Activated CD4-positive, CD25-positive, alpha-beta regulatory T cell treated with anti-CD3 and anti-CD28 coated beads, Interleukin-2, amount 50 U/mL, for 16 hours (primary cell): ENCODE data around the gene NLGN1.

Source experiments
- DNase-seq: peaks from one replicate; pipeline ENCODE4 v3.0.0-alpha.2; 2020; ENCODE audit warnings: low read depth, low spot score

The NLGN1 gene

DNA sequence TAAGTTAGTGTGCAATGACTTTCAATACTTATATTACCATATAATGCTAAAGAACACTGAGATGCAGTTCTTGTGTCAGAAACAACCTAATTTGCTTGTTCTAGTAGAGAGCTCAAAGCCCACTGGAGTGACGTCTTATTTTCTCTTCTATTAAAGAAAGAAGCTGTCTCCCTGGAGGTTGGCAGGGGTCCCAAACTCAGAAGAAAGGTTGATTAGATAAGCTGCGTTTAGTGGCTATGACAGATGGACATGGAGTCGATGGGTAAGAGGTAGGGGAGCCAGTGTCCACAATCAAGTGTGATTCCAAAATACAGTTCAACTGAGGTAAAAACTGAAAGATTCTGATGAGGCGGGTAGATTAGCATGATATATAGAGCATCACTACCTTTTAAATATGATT lies 363.6 kb downstream of the NLGN1 start:
- DNase-seq: no peak

DNA sequence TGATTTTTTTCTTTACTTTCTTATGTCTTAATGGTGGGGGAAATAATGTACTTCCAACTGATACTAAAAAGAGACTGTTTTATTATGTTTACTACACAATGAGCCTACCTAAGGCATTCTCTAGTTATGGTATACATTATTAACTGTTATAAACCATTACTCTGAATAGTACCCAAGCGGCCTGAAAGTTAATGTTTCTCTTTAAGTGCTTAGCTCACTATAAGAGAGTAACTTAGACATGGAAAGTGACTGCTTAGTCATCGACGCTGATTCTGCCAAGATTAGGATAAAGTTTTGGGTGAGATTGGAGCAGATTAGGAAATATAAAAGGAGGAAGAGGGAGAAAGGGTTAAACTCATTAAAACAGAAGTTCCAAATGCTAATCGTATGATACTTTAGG lies 365.0 kb downstream of the NLGN1 start:
- no peak for DNase-seq

DNA sequence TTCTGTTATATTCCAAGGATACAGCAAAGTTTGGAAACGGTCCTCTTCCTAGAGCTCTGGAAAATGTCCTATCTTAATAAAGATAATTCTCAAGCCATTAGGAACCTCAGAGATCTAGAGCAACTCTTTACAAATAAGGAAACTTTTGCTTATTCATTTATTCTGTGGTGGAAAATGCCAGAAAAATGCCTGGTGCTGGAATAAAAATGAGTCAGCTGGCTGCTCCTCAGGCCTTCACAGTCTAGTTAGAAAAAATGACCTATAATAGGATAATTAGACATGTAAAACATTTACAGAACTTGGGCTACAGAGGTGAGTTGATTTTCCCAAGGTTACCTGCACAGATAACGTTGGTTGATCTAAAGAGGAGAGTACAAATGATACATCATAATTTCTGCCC lies 372.5 kb downstream of the NLGN1 start:
- no peak for DNase-seq

DNA sequence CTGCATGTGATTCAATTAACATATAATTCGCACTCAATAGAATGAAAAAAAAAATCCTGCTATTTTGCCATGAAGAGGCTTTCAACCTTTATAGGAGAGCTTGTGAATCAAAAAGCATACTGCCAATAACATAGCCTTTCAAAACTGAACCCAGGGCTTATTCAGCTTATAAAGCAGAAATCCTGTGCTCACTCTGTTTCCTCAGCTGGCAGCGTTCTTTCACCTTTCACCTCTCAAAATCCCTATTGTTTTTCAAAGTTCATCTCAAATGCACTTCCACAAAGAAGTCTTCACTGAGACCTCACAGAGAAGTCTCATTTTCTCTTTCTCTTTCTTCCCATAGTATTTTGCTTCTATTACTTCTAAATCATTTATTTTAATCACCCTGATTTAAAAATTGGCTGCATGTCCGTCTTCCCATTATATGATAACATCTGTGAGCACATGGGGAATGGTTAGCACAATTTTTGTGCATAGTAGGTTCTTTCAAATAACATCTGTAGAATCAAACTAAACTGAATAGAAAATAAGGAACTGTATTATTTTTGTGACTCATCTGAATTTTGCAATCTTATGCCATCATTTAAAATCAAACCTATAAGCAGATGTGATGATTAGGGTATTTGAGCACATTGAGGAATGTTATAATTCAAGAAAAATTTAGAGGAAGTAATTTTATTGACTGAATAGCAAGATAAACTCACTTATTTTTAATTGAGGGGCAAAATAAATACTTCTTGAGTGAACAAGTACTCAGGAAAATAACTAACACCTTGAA lies 373.4 kb downstream of the NLGN1 start:
- DNase-seq: no peak

DNA sequence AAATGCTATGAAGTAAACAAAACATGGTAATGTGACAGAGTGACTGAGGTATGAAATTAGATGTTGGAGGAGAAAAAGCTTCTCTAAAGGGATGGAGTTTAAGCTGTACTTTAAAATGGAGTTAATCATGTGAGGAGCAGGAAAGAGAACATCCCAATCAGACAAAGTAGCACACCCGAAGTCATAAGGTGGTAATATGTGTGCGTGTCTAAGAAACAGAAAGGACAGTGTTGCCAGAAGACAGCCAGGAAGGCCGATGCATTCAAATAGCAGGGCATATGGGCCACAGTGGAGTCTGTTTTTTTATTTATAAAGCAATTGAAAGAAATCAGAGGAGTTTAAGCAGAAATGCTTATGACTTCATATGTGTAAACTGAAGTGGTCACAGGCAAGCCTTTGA lies 376.3 kb downstream of the NLGN1 start:
- no peak for DNase-seq

DNA sequence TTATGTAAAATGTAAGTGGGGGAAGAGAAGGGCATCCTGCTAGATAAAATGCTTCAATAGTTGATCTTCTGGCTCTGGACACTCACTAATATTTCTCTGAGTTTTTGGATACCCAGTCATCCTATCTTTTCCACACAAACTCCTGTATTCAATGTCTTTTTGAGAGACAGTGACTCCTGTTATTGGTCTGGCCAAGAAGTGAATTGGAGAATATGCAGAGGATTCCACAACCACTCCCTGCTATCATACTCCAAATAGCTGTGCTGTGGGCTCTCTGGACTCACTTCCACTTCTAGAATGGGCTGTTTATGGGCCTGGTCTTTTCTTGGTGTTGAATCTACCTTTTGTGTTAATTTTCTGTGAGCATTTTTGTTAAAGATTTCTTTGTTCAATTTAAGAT lies 376.8 kb downstream of the NLGN1 start:
- no peak for DNase-seq

DNA sequence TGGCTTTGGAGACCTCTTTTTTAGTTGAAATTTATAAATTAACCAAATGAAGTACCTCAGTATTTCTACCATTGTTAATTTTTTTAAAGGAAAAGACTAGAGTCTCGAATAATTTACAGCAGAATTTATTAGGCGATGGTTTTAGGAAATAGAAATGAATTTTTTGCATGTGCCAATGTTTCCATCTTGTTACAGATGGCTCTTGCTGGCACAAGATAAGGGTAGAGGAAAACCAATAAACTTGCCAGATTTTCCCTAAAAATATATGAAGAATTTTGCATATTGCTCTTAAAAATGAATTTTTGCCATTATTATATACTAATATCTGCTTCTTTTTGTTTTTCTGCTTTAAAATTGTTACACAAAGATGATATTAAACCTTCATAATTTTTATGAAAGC lies 380.7 kb downstream of the NLGN1 start:
- no peak for DNase-seq

DNA sequence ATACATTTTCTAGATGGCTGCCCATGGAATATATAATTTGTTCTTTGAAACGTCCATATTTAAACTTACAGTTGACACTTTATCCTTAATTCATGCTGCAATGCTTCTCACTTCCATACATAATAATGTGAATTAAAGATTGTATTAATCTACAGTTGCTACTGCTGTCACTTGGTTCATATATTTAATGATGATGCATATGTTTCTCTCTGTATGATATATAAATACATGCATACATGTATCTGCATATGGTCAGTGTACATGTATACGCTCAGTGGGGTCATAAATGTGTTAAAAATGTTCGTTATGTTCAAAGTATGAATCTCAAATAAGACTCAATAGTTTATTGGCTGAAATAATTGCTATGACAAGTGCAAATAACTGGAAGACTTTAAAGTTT lies 382.5 kb downstream of the NLGN1 start:
- no peak for DNase-seq

DNA sequence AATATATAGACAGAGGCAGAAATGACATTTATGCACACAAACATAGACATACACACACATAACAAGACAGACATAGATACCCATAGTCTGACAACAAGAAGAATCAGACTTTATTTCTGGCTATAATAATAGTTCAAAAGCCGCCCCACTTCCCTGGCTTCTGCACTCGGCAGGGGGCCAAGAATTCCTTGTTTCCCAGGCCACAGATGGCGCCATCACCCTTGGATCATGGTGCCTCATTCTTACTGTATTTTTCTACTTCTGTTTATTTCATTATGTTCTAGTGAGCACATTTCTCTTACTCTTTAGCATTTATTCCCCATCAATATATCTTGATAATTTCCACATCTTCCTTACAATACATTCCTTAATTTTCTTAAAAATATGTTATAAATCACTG lies 387.5 kb downstream of the NLGN1 start:
- DNase-seq: no peak

DNA sequence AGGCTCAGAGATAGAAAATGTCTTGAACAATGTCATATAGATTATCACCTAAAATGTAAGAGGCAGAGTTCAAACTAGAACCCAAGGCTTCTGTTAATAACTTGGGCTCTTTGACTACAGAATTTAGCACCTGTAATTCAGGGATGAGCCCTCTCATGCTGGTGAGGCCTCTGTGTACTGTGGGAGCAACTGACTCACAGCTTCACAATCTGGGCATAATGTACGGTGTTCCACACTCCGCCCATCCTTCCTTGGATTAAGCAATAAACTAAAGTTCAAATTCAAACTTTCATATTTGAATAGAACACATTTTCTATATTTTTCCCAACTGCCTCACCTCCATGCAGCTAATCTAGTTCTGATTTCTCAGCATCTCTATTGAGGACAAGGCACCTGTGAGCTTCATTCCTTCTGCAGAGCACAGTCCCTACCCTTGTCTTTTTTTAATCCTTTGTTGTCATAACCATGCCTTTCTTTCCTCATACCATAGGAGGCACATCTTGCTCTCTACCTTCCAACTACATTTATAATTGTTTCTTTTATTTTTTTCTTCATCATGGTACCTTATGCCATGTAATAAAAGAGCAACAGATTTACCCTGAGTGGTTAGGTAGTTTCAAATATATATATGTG lies 392.1 kb downstream of the NLGN1 start:
- DNase-seq: no peak

DNA sequence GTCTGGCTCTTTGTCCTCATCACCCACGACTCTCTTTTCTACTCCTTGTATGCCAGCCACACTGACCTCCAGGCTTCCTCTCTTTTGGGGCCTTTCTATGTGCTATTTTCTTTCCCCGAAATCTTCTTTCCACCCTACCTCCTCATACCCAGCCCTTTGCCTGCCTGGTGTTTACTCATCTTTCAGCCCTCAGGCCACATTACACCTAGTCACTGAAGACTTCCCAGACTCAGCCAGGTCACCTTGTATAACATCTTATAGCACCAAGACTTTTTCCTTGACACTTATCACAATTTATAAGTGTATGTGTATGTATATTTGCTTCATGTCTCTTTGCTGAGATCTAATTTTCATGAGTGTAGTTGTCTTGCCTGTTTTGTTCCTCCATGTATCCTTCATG lies 396.4 kb downstream of the NLGN1 start:
- no peak for DNase-seq

DNA sequence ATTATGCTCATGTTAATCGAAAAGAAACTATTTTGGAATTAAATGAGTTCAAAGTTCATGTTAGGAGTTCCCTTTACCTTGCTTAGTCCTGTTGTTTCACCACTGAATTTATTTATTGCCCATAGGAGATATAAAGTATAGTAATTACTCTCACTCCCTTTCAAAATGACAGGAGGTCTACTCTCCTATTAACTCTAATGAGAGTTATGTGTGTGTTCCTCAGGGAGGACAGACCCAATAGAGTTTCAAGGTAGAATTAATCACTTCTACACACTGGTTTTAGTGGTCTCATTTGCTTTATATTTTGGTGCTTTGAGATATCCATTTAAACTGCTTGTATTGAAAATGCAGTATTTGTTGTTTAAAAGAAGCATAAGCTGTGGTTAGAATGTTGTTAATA lies 398.9 kb downstream of the NLGN1 start:
- no peak for DNase-seq

DNA sequence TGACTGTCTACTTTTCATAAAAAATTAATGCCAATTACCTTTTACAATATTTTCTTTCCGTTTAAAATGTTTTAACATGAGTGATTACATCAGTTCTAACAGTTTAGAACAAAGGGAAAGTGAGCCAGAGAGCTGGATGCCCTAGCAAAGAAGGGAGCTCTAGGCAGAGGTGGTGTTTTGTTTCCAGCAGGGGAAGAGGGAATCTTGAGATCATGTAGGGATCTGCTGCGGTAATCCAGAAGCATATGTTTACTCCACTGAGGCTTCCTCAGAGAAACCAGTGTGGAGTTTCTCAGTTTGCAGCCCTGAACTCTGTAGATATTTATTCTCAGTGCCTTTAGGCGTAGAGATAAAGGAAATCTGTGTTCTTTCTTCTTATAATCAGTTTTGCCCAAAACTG lies 399.3 kb downstream of the NLGN1 start:
- no peak for DNase-seq

DNA sequence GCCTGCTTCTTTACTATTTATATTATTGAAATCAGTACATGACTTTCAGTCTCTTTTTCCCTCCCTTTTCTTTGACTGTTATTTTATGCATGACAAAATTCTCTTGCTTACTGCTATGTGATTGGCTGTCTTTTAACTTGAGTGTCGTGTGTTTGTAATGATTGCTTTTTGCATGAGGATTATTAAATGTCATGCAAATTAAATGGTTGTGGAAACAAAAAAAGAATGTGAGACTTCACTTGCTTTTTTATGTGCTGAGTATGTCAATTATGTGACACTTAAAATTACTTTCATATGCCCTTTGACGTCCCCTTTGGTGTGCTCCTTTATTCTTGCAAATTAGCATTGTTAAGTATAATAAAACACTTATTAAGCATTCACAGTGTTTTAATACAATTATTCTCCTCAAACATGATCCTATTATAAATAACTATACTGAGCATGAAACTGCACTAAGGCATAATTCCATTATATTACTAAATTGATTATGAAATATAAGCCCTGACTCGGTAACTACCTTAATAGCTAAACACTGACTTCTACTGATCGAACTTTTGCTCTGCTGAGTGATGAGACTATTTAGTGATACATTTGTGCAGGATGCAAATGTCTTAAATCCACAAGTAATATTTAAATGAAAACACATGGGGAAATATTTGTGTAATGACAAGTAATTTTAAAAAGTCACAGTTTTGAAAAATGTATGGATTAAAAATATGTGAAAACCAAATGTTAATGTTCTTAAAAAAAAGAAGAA lies 401.7 kb downstream of the NLGN1 start:
- DNase-seq: no peak

DNA sequence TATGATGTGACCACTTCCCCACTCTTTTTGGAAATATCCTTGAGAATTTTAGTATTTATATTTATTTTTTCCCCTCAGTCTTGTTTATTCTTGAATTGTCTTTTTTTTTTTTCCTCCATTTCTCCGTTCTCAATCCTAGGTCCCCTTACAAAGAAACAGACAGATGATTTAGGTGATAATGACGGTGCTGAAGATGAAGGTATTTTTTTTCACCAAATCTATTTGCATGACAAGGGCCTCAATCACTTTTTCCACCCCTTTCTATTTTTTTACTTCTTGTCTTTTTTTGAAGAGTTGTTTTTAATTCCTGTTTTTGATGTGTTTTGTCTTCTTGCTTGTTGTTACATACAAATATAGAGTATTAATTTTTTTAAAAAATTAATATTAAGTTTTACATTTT lies 402.6 kb downstream of the NLGN1 start:
- DNase-seq: no peak

DNA sequence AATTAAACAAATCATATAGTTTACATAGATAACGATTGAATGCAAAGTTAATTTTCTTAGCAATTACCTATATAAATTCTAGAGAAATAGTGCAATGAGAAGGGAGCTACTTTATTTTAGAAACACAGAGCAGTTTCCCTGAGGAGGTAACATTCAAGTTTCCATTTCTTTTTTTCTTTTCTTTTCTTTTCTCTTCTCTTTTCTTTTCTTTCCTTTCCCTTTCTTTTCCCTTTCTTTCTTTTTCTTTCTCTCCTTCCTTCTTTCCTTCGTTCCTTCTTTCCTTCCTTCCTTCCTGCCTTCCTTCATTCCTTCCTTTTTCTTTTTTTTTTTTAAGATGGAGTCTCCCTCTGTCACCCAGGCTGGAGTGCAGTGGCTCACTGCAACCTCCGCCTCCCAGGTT lies 417.3 kb downstream of the NLGN1 start:
- DNase-seq: no peak

DNA sequence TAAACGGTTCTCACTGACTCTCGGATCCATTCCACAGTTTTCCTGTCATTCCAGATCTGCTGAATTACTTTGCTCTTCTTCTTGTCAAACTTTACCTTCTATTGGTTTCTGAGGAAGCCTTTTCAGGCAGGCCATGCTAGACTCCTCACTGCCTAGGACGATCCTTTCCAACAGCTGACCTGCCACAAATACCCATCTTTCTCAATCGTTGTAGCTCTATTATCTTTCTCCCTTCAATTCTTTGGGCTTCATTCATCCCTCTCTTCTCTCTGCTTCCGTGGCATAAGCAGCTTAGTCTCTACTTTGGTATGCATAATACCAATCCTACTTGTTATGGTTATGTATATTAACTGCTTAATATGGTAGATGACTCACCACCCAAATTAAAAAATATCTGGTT lies 421.8 kb downstream of the NLGN1 start:
- no peak for DNase-seq

DNA sequence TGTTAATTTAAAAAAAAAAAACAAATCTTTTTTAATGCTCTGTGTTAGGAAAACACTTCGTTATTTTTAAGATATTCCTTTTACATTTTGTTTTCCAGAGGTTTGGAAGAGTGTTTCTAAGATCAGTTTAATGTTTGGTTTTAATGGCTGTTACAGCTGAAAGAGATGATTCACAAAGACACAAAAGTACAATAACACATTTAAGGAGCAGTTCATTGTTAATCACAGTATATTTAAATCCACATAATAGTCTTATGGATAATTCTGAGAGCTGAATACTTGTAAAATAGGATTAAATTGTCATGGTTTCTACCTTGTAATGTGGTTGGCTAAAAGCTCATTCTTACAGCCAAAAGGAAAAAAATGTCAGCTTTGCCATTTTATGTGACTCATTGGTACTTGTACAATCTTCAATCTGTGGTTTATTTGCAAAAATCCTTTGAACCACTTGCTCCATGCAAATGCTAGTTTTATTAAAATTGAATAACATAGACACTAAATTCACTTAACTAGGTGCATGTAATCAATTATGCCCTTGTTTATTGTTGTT lies 426.4 kb downstream of the NLGN1 start:
- no peak for DNase-seq

DNA sequence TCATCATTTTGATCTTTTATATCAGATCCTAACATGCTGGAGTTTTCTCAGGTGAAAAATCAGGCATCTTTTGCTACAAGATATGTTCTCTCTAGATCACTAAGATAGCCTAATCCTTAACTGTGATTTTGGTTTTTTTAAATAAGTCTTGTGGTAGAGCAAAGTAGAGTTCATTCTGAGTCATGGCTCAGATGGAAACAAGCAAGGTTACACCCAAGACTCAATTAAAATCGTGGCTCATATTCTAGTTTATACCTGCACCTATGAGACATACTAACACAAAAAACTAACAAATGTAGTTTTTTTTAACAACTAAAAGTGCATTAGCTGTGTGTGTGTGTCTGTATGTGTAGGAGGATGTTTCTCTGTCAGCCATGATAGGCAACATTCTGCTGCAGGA lies 428.2 kb downstream of the NLGN1 start:
- DNase-seq: no peak

DNA sequence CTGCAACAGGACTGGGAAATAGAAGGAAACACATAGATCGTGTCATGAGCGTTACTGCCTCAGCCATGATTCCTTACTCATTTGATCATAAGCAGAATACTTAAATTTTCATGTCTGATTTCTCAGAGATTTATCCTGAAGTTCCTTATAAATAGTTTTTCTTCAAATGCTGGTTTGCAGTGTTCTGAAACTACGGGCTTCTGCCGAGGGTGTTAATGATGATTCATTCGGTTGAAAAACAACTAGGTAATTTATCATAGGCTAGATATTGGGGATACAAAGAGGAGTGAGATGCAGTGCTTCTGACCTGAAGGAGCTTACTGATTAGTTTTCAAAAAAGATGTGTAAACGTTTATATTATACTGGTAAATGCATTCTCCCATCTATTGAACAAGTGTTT lies 428.9 kb downstream of the NLGN1 start:
- DNase-seq: no peak

DNA sequence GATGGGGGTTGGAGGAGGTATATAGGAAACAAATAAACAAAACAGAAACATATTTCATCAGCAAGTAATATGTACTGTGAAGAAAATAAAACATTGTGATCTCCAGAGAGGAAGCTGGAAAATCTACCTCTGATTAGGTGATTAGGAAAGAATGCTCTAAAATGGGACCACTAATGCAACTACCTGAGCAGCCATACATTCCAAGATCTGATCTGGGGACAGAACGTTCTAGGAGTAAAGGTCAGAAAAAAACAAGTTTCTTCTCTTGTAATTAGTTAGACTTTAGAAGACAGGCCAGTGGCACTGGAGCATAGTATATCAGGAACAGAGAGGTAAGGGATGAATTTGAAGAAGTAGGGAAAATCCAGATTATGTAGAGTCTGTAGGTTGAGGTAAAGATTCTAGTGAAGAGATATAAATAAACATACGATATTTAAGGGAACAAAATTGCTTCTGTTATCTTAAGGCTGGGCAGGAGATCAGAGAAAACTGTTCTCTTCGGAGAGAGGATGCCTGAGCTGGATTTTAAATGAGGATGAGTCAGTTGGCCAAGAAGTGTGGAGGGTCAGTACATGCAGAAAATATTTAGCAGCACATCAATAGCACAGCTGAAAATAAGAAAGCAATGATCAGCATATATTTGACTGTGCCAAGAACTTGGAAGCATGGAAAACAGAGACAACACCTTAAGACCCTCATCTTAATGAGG lies 429.5 kb downstream of the NLGN1 start:
- no peak for DNase-seq

DNA sequence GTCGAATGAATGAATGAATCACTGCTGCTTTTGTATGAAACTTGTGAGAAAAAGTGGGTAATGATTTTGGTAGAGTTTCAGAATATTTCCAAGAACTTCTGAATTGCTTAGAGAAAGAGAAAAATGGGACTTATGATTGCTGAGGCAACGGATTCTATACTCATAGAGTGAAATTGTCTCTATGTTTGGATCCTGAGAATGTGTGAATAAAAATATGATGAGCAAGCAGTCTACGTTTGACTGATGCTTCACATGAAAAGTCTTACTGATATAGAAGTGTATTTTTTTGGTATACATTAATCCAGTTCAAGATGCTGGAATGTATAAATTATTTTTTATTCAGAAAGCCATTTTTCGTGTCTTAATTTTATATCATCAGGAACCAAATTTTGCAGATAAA lies 441.1 kb downstream of the NLGN1 start:
- no peak for DNase-seq
